ENCODE data around the gene SMG1.
"Not testable (repeated sequence)": the region's sequence is repeated elsewhere in the genome, so short reads cannot be mapped to it uniquely, and the experiment has no call there.

DNA sequence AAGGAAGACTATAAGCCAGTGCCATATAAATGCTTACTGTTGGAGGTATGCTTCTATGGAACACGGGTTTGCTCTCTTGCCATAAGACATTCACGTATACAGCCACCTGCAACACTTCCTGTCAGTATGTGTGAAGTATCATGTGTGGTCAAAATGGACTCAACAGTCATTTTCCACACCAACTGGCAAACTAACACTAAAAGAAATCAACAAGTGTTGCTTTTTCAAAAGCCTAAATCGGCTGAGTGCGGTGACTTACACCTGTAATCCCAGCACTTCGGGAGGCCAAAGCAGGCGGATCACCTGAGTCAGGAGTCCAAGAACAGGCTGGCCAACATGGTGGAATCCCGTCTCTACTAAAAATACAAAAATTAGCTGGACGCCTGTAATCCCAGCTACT is 3.1 kb downstream of the SMG1 start:
- TF ChIP-seq, protein P1, sequence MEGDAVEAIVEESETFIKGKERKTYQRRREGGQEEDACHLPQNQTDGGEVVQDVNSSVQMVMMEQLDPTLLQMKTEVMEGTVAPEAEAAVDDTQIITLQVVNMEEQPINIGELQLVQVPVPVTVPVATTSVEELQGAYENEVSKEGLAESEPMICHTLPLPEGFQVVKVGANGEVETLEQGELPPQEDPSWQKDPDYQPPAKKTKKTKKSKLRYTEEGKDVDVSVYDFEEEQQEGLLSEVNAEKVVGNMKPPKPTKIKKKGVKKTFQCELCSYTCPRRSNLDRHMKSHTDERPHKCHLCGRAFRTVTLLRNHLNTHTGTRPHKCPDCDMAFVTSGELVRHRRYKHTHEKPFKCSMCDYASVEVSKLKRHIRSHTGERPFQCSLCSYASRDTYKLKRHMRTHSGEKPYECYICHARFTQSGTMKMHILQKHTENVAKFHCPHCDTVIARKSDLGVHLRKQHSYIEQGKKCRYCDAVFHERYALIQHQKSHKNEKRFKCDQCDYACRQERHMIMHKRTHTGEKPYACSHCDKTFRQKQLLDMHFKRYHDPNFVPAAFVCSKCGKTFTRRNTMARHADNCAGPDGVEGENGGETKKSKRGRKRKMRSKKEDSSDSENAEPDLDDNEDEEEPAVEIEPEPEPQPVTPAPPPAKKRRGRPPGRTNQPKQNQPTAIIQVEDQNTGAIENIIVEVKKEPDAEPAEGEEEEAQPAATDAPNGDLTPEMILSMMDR (IDR thresholded peaks at IDR 0.05; ENCODE audit: poor library complexity) = not testable (repeated sequence)
- TF ChIP-seq EZH2 (IDR thresholded peaks at IDR 0.05; ENCODE audit: borderline replicate concordance) = not testable (repeated sequence)

Measured in hepatocyte (in vitro differentiated cells).